HG02973 (cell line): ENCODE data around the gene PHYHIPL.
"Not testable (repeated sequence)": the region's sequence is repeated elsewhere in the genome, so short reads cannot be mapped to it uniquely, and the experiment has no call there.

Source experiments
- ATAC-seq: cut with Tn5 transposase; IDR thresholded peaks from one replicate; pipeline ENCODE4 v1.9.1; 2021; ENCODE audit warnings: moderate library complexity; ENCODE audit not compliant: unreplicated experiment

PHYHIPL gene

DNA sequence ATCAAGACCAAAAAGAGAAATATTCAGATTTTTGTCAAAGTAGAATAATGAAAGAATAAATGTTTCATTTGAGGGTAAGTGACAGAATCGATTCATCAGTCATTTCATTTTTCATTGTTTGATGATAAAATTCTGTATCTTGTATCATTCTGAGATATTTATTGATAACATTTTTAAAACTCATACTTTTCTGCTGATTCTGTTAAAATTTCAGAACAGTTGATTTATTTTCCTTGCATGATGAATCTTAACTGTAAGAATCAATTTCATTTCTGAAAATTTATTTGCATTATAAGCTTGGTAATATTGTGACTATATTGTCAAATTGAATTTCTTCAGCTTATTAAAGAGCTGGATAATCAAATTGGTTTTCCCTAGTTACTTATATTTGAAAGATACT lies 13.9 kb downstream of the PHYHIPL start:
- no peak for ATAC-seq

GRCh38 chr10:59206204-59206720 lies 29.8 kb downstream of the PHYHIPL start:
- no peak for ATAC-seq

DNA sequence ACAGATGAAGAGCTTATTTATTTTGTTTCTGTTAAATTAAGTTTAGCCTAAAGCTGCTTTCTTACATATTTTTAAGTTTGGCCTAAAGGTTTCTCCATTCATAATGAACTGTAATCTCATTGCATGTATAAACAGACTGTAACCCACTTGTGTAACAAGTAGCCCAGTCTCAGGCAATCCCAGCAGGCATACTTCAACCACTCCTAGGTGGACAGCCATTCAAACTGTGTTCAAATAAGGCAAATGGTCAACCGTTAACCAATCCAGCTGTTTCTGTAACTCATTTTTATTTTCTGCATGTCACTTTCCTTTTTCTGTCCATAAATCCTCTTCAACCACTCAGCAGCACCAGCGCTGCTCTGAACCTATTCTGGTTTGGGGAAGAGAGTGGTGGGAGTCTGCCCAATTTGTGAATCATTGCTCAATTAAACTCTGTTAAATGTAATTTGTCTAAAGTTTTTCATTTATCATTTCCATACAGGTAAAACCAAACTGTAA lies 35.9 kb downstream of the PHYHIPL start:
- no peak for ATAC-seq

GRCh38 chr10:59214160-59214559 lies 37.7 kb downstream of the PHYHIPL start:
- no peak for ATAC-seq

- no peak for ATAC-seq
Observed at GRCh38 chr10:59216178-59216869, 39.9 kb downstream of the PHYHIPL start.

GRCh38 chr10:59222788-59223187 lies 46.3 kb downstream of the PHYHIPL start:
- ATAC-seq, result no peak

DNA sequence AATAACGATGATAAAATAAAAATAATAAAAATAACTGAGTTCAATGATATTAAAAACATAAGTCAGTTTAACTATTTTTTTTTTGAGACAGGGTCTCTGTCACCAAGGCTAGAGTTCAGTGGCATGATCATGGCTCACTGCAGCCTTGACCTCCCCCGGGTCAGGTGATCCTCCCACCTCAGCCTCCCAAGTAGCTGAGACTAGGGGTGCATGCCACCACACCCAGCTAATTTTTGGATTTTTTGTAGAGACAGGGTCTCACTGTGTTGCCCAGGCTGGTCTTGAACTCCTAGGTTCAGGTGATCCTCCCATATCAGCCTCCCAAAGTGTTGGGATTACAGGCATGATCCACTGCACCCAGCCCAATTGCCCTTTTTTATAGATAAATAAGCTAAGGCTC lies 47.2 kb downstream of the PHYHIPL start:
- not testable (repeated sequence) for ATAC-seq

GRCh38 chr10:59225211-59225610 lies 48.8 kb downstream of the PHYHIPL start:
- ATAC-seq, result no peak

GRCh38 chr10:59227136-59227673 lies 50.8 kb downstream of the PHYHIPL start:
- no peak for ATAC-seq

DNA sequence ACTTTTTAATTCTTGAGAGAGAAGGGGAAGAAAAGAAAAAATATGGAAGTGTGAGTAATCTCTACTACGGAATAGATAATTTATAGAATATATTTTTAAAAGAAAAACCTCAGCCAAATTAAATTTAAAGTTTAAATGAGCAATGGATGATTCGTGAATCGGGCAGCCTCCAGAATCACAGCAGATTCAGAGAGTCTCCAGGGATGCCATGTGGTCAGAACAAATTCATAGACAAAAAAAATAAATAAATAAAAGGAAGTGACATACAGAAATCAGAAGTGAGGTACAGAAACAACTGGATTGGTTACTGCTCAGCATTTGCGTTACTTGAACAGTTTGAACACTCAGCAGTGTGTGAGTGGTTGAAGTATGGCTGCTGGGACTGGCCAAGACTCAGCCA lies 53.0 kb downstream of the PHYHIPL start:
- ATAC-seq, result no peak

- no peak for ATAC-seq
Observed at GRCh38 chr10:59234194-59234593, 57.8 kb downstream of the PHYHIPL start.

- ATAC-seq, result no peak
Observed at GRCh38 chr10:59234816-59235429, 58.5 kb downstream of the PHYHIPL start.

DNA sequence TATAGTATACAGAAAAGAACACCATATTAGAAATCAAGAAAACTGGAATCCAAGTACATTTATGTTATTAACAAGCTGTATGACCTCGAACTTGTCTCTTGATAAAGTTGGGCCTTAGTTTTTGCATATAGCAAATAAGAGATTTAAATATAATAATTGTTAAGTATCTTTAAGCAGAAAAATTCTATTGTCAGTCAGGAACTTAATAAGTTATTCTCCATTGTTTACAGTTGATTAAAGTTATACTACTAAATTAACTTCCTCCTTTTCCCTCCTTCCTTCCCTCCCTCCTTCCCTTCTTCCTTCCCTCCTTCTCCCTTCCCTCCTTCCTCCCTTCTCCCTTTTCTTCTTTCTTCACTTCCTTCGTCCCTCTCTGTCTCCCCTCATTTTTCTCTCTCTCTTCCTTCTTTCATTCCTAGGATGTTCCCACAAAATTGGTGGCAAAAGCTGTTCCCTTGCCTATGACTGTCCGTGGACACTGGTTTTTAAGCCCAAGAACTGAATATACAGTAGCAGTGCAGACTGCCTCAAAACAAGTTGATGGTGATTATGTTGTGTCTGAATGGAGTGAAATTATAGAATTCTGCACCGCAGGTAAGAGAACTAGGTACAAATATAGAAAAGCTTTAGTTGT lies 59.7 kb downstream of the PHYHIPL start:
- ATAC-seq, result no peak

GRCh38 chr10:59237775-59238174 lies 61.3 kb downstream of the PHYHIPL start:
- no peak for ATAC-seq

- ATAC-seq, result not testable (repeated sequence)
Observed at GRCh38 chr10:59239108-59239507, 62.7 kb downstream of the PHYHIPL start.

DNA sequence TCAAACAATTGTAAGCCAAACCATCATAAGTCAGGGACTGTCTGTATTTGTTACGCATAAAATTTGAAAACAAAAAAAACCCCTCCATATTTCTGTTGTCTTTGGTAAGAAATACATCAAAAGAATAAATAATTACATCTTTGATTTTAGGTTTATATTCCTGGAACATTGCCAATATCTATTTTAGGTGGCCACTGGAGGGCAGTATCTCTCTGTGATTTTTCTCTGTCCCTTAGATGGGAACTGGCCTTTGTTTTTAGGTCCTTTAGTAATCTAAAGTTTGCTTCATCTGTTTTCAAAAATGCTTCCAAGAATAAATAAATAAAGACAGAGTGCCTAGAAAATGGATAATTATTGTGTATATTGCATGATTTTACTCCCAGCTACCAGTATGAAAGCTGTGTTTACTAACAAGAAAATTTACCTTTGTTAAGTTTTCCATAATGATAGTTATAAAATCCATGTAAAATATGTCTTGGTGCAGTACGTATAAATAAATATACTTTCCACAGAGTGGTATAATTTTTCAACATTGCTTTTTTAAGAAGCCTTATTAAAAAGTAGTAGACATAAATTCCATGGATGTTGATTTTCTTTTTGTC lies 64.2 kb downstream of the PHYHIPL start:
- no peak for ATAC-seq

DNA sequence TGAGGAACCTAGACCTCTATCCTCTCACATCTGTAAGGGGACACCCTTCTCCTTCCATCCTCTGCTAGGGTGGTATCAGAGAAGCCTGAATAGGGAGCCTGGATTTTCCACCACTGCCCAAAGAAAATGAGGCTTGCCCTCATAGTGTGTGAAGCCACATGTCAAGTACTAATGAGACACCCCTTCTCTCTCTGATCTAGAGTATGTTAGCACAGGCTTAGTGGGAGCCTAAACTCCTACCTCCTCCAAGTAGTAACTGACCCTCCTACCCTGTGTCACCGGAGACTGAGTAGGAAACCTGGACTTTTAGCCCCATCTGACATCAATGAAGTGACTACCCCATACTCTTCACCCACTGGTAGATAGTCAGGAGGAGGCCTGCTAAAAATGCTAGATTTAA lies 65.6 kb downstream of the PHYHIPL start:
- ATAC-seq, result no peak

DNA sequence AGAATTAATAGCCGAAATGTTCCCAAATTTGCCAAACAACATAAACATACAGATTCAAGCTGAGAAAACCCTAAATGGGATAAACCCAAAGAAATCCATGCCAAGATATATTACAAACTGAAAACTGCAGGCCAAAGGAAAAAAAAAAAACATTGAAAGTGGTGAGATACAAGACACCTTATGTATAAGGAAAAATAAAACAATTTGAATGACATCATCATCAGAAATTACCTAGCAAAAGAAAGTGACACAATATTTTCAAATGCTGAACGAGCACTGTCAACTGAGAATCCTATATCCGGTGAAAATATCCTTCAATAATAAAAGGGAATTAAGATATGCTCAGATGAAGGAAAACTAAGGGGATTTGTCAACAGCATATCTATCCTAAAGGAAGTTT lies 66.5 kb downstream of the PHYHIPL start:
- no peak for ATAC-seq

DNA sequence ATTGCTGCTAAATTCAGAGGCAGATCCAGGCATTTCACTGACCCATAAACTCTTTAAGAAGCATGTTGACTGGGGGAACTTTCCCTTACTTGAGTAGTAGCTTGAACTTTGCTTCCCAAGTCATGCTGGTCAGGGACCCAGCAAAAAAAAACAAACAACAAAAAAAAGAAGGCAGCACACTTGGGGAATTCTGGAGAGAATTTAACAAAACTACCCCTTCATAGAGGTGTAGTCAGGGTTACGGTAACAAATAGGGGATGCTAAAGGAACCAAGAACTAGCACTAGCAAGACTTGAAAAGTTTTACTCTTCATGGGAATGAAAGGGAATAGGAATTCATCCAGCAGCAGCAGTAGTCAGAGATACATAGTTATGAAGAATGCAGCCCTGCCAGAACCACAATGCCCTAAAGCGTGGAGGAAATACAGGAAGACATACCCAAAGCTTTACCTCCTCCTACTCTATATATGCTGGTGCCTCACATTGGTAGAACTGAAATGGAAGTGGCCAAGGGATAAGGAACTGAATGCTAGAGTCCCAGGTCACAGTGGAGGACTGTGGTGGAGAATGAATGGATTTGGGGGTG lies 67.3 kb downstream of the PHYHIPL start:
- no peak for ATAC-seq

- ATAC-seq, result no peak
Observed at GRCh38 chr10:59244871-59245270, 68.4 kb downstream of the PHYHIPL start.

DNA sequence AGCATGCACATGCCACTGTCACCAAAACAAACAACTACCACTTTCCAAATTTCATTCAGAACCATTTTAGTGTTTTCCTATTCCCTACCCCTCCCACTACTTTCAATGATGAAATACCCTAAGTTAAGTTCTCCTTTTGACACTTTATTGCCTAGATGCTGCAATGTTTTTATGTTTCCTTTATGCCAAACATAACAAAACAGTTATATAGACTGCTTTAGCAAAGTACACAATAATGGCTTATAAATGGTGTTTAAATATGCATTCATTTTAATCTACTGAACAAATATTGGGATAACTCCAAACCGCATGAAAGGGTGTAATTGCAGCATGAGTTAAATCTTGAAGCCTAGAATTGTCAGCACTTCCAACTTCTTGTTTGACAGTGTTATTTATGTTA lies 69.2 kb downstream of the PHYHIPL start:
- no peak for ATAC-seq
